HG02973 (cell line): Measurements from ENCODE around the gene NPR3.

ENCODE experiments used
- ATAC-seq: cut with Tn5 transposase; IDR thresholded peaks from one replicate; pipeline ENCODE4 v1.9.1; 2021; ENCODE audit warnings: moderate library complexity; ENCODE audit not compliant: unreplicated experiment

The NPR3 gene

DNA sequence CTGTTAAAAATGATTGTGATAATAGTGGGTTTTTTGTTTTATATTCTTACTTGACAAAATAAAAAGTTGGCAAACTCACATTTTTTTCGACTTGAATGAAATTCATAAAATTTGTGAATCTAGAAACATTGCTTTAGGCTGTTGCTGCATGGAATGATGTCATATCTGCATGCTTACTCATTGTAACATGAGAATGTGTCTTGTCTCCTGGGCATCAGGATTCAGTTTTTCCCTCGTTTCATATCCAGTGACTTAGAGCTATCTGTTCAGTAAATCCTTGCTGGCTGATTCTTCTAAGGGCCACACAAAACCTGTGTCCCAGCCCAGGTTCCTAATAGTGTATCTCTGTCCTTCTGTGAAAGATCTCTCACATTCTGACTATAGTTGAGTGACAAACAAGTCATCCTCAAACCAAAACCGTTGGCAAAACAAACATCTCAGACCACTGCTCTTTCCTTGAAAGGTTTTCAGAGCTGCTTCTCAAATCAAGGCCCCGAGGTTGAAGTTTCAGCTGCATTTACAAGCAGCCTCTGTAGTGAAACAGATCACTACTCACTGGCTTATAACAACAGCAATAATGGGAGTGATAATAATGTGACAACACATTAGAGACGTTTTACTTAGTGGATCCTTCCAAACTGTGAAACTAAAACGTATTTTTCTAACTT is 95.0 kb downstream of the NPR3 start:
- no peak for ATAC-seq

DNA sequence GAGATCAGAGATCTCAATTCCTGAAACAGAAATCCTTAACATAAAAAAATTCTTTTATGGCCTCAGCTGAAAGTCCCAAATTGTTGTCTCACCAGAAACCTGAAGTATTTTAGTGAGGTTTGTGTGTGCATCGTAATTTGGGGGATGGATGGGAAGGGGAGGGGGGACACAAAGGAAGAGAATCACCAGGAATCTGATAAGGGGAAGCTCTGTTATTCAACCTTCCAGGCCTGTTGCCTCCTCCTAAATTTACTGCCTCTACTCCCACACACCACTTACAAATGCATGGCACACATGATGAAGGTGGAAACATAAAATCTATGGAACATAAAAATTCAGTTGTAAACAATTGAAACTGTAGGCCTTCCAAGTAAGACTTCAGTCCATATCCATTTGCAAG is 97.7 kb downstream of the NPR3 start:
- no peak for ATAC-seq

DNA sequence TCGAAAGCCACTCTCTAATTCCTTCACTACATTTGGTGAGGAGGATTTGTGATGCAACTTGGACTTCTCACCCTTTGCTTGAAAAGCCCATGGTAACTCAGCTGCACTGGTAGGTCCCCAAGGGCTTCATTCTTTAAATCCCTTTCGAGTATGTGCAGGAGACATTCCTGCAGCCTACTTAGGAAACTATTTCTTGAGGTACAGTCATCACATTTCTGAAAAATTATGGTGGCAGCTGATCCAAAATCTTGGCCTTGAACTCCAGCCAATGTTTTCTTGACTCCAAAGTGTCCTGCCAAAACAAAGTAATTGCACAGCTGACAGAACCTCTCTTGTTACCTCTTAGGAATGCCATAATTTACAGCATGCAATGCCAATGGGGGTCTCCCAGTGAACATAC is 99.7 kb downstream of the NPR3 start:
- ATAC-seq = no peak

DNA sequence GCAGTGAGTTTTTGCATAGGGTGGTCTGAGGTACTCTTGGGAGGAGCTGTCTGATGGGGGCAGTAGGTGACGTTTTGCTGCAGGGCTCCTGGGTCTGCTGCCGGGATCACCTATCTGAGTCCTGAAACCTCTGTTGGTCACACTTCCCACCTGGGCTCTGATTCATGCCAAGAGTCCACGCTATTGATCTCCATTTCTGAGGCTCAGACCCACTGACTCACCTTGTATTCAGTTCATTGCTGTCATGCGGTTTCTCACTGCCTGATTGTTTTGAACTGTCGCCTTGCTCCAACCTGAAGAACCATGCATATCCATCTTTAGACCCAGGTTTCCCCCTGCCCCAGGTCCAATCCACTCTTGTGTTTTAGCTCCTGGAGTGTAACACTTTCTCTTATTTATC is 101.3 kb downstream of the NPR3 start:
- no peak for ATAC-seq

GRCh38 chr5:32814141-32814540 is 103.0 kb downstream of the NPR3 start:
- no peak for ATAC-seq

GRCh38 chr5:32814620-32815019 is 103.5 kb downstream of the NPR3 start:
- no peak for ATAC-seq

GRCh38 chr5:32827981-32828380 is 116.9 kb downstream of the NPR3 start:
- no peak for ATAC-seq

DNA sequence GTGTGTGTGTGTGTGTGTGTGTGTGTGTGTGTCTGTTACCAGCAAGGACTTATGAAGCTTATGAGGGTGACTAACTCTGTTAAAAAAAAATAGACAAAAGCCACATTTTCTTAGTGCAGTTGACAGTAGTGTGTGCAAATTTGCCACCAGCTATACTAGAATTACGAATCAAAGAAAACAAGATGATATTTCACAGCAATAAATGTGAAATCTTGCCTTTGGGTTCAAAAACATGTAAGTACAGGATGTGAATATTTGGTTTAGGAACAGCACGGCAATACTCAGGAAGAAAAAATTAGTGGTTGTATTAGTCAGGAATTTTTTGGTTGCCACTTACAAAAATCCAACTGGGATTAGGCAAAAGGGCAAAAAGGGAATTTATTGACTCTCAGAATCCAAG is 117.4 kb downstream of the NPR3 start:
- ATAC-seq = no peak

- ATAC-seq = no peak
Measured at GRCh38 chr5:32831624-32832023, 120.5 kb downstream of the NPR3 start.

DNA sequence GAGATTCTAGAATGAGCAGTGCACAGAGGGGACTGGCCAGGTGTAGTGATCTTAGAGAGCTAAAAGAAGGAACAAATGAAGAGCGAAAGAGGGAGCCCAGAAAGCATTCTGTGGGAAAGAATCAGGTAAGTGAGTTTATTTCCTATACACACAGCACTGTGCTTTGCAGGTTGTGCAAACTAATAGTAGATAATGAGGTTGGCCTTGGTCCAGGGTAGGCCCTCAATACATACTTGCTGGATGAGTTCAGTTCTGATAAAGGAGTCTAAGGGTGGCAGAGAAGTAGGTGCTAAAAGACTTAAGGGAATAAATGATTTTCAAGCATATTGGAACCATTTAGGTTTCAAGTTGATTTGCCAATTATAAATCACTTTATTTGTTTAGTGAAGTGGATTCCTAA is 122.0 kb downstream of the NPR3 start:
- ATAC-seq = no peak

DNA sequence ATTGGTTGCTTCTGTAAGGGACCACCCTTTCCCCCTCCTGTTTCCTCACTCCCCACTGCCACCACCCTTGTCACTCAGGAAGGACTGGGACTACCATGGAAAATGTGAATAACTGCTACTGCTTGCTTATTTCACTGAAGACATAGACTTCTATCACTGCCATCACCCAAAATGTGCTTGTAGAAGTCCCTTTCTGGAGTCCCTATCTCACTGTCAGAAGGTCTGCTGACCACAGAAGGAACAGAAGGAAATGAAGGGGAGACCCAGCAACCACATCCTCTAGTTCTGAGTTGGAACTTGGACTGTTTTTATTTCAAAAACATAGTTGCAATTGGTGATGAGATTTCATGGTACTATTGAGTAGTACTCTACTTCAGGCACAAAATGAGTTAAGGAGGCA is 122.5 kb downstream of the NPR3 start:
- ATAC-seq = no peak

DNA sequence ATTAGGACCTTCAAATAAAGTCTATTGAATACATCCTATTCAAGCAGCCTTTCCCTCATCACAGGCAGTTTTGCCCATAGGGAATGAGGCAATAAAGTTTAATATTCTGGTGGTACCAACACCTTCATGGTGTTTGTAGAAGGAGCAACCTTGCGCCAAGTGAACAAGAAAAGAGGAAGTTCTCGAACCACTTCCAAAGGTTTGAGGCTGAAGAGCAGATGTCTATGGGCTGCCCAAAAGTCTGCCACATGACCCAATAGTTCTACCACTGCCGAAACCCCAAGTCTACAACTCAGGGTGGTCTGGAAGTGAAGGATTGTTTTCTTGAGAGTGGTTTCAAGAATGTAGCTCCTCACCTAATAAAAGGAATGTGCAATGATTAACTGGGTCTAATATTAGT is 123.1 kb downstream of the NPR3 start:
- no peak for ATAC-seq

DNA sequence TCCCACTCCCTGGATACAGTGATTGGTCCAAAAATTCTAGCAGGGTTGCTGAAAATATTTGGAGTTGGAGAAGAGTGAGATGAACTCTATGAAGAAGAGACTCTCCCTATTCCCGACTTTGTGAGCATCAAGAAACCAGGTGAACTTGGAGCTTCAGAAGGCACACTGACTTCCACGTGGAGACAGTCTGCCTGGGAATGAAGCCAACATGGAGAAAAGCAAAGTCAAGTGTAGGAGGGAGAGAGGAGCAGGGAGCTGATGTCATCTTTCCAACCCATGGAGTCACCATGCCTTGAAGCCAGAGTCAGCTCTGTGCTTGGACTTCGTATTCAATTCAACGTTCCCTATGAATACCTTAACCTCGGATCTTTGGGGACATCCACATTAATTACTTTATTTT is 125.1 kb downstream of the NPR3 start:
- no peak for ATAC-seq

DNA sequence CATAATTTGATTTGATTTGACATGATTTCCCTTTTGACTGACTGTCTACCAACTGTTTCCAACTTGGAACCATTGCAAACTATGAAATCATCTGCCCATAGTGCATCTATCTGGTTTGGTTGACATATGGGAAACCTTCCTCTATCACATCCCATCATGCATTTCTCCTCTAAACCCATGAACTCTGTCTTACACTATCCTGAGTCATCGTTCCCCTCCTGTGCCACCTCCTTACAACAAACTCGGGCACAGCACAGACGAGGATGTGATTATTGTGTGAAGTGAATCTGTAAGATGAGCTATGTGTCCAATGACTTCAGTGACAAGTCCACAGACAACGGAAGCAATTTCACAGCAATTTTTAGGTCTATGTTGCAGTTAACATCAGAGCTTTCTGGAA is 126.1 kb downstream of the NPR3 start:
- ATAC-seq = no peak

DNA sequence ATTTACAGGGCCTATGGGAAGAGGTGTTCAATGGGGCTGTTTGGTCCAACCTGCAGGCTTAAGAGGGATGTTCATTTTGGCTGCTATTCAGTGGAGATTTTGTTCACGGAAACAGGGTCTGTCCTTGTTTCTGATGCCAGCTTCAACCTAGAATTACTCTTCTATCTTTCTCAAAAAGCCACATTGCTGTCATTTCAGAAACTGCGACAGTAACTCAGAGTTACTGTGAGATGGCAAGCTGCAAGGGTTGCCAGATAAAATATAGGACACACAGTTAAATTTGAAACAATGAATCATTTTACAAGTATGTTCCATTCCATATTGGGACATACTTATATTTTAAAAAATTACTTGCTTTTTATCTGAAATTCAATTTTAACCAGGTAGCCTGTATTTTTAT is 128.0 kb downstream of the NPR3 start:
- no peak for ATAC-seq

DNA sequence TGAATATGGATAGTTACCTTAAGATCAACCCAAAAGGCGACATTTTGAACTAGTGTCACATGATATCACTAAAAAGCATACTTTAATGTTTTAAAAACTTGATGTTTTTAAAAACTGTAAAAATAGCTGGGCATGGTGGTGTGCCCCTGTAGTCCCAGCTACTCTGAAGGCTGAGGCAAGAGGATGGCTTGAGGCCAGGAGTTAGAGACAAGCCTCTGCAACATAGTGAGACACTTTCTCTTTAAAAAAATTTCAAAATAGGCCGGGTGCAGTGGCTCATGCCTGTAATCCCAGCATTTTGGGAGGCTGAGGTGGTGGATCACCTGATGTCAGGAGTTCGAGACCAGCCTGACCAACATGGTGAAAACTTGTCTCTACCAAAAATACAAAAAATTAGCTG is 129.5 kb downstream of the NPR3 start:
- ATAC-seq = no peak
